GM18499 (cell line): Measurements from ENCODE around the gene GPR83.
"Not testable (repeated sequence)": the region's sequence is repeated elsewhere in the genome, so short reads cannot be mapped to it uniquely, and the experiment has no call there.

Source experiments
- ATAC-seq: cut with Tn5 transposase; IDR thresholded peaks from one replicate; pipeline ENCODE4 v1.9.1; 2021; ENCODE audit warnings: moderate number of reproducible peaks; ENCODE audit not compliant: insufficient read depth, unreplicated experiment

GPR83 gene

GRCh38 chr11:94376841-94377240 lies 24.4 kb downstream of the GPR83 start:
- ATAC-seq = no peak

DNA sequence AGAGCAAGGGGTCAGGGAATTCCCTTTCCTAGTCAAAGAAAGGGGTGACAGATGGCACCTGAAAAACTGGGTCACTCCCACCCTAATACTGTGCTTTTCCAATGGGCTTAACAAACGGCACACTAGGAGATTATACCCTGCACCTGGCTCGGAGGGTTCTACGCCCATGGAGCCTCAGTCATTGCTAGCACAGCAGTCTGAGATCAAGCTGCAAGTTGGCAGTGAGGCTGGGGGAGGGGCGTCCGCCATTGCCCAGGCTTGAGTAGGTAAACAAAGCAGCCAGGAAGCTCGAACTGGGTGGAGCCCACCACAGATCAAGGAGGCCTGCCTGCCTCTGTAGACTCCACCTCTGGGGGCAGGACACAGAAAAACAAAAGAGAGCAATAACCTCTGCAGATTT lies 30.6 kb downstream of the GPR83 start:
- ATAC-seq = not testable (repeated sequence)

DNA sequence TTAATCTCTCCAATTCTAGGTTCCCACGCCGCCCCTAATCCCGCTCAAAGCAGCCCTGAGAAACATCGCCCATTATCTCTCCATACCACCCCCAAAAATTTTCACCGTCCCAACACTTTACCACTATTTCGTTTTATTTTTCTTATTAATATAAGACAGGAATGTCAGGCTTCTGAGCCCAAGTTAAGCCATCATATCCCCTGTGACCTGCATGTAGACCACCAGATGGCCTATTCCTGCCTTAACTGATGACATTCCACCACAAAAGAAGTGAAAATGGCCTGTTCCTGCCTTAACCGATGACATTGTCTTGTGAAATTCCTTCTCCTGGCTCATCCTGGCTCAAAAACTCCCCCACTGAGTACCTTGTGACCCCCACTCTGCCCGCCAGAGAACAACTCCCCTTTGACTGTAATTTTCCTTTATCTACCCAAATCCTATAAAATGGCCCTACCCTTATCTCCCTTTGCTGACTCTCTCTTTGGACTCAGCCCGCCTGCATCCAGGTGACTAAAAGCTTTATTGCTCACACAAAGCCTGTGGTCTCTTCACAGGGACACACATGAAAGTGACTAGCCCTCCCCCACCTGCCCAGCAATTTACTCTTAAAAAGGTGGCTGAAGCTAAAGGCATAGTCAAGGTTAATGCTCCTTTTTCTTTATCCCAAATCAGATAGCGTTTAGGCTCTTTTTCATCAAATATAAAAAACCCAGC lies 50.2 kb downstream of the GPR83 start:
- not testable (repeated sequence) for ATAC-seq

DNA sequence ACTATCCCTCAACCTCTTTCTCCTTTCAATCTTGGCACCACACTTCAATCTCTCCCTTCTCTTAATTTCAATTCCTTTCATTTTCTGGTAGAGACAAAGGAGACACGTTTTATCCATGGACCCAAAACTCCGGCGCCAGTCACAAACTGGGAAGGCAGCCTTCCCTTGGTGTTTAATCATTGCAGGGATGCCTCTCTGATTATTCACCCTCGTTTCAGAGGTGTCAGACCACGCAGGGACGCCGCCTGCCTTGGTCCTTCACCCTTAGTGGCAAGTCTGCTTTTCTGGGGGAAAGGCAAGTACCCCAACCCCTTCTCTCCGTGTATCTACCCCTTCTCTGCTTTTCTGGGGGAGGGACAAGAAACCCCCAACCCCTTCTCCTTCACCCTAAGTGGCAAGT lies 54.9 kb downstream of the GPR83 start:
- ATAC-seq = not testable (repeated sequence)

GRCh38 chr11:94343495-94343894 lies 57.7 kb downstream of the GPR83 start:
- ATAC-seq = no peak

DNA sequence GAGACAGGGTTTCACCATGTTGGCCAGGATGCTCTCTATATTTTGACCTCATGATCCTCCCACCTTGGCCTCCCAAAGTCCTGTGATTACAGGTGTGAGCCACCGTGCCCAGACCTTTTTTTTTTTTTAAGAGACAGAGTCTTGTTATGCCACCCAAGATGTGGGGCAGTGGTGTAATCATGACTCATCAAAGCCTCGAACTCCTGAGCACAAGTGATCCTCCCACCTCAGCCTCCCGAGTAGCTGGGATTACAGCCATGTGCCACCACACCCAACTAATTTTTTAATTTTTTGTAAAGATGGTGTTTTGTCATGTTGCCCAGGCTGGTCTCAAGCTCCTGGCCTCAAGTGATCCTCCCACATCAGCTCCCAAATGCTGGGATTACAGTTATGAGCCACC lies 59.0 kb downstream of the GPR83 start:
- ATAC-seq = no peak

- no peak for ATAC-seq
These were observed 62.6 kb downstream of the GPR83 start for GRCh38 chr11:94338651-94339050.

GRCh38 chr11:94336033-94336432 lies 65.2 kb downstream of the GPR83 start:
- ATAC-seq = no peak

DNA sequence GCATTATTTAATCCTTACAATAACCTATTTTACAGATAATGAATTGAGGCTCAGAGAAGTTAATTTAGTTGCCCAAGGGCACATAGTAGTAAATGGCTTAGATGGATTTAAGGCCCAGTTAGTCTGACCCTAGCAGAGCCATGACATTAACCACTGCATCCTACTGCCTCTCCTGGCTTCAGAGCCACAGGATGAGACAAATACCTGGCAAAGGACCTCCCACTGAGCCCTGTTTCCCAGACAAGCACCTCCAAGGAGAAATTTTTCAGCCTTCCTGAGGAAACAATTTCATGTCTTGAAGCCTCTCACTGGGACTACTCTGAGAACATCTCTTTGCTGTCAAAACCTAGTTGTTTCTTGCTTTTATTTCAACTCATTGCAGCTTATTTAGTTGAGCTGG lies 68.4 kb downstream of the GPR83 start:
- ATAC-seq = no peak

GRCh38 chr11:94330789-94331188 lies 70.4 kb downstream of the GPR83 start:
- no peak for ATAC-seq

GRCh38 chr11:94329501-94329900 lies 71.7 kb downstream of the GPR83 start:
- no peak for ATAC-seq

DNA sequence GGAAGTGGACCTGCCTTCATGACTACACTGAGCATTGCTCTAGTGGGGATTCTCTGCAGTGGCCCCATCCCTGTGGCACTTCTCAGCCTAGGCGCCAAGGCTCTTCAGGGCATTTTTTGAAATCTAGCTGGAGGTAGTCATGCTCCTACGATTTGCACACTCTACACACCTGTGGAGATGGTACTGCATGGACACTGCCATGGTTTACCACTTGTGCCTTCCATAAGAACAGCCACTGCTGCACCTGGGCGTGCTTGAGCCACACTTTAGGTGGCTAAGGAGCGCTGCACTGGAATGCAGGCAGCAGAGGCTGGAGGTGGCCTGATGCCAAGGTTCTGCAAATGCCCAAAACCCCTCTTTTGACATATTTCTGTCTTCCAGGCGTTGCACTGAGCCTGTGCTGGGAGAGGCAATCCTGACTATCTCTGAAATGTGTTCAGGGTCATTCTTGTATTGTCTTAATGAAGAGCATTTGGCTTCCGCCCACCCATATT lies 72.6 kb downstream of the GPR83 start:
- no peak for ATAC-seq
